Measurements from ENCODE around the gene PIP5K1B. TPM values are rescaled to one million over a fixed set of nuclear protein-coding genes. Genes with fewer than 3 reads are reported as not detected.

PIP5K1B gene
- total and polyA plus RNA-seq, 2 of the 13 experiments (the other 11 are each of a cell fraction or from before 2014, with no cell fraction given), result 15.8 to 17.5 TPM

DNA sequence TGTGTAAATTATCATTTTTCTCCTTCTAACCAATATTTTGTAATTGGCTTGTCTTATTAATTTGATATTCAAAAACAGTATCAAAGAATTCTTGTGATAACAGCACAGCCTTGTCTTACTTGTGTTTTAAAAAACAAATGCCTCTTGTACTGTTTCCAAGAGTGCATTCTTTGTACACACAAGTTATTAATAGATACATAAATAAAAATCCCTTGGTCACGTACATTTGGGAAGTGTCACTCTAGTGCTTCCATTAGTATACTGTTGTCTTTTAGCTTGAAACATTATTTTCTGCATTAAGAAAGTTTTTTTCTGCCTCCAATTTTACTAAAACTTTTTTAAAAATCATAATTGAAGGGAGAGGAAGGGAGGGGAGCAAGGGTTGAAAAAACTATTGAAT, 133.2 kb downstream of the PIP5K1B start (continued):
- no peak for TF ChIP-seq TCF12 (IDR thresholded peaks at IDR 0.05)
- TF ChIP-seq TCF12 (CRISPR knock-in tag; IDR thresholded peaks at IDR 0.05), result no peak

DNA sequence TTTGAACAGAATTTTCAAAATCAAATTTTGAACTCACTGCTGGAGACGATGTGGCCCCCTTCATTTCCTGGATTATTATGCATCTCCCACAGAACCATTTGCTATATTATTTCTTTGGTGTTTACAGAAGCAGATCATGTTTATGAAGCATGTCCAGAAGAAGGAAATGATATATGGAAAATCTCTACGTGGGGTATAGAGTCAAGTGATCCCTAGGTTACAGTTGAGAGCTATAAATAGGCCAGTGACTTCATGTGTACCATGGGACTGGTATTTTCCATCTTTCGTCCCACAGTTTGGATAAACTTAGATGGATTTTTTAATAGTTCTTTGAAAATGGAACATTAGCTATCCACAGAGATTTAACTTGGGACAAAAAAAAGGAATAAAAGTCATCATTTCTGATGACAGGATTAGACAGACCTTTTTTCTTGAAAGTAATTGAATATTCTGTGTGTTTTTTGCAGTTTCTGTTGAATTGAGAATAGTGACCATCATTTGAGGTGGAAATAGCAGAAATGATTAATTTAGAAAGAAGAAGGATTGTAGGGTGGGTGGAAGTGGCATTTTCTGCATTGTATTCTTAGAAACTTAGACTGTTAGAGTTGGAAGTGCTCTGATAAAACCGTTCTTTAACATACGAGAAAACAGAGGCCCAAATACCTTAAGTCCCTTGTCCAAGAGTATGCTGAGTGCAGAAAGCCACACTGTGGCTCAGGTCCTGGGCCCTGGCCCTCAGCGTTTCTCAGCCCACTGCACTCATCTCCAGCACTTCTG, 136.4 kb downstream of the PIP5K1B start:
- no peak for DNase-seq (ENCODE audit: low spot score)
- no peak overlapping the region for H3K4me3 ChIP-seq (replicated peaks in 1 of 3; ENCODE audit: insufficient read depth in 1 of 3, low read depth in 2 of 3, low read length in 3 of 3)
- H4K20me1 ChIP-seq (ENCODE audit: insufficient read depth, low read length), result no peaks in the 10 kb centered on the region
- TF ChIP-seq ZNF569 (CRISPR knock-in tag; IDR thresholded peaks at IDR 0.05; ENCODE audit: borderline replicate concordance) (no peak), NFKBIZ (CRISPR knock-in tag; IDR thresholded peaks at IDR 0.05) (no peak), TGIF2 (CRISPR knock-in tag; IDR thresholded peaks at IDR 0.05) (no peak), ZKSCAN5 (CRISPR knock-in tag; IDR thresholded peaks at IDR 0.05) (no peak), TBX3 (IDR thresholded peaks at IDR 0.05; ENCODE audit: borderline replicate concordance) (no peak), NKX3-1 (CRISPR knock-in tag; IDR thresholded peaks at IDR 0.05) (no peak), KMT2A (CRISPR knock-in tag; IDR thresholded peaks at IDR 0.05) (no peak), SKIL (CRISPR knock-in tag; IDR thresholded peaks at IDR 0.05; ENCODE audit: borderline replicate concordance) (no peak), ZNF703 (CRISPR knock-in tag; IDR thresholded peaks at IDR 0.05; ENCODE audit: borderline replicate concordance) (no peak), SAFB2 (CRISPR knock-in tag; IDR thresholded peaks at IDR 0.05; ENCODE audit: borderline replicate concordance, low read depth) (no peak), SP2 (CRISPR knock-in tag; IDR thresholded peaks at IDR 0.05) (no peak), ZBTB20 (CRISPR knock-in tag; IDR thresholded peaks at IDR 0.05; ENCODE audit: borderline replicate concordance, low read depth) (no peak), WIZ (CRISPR knock-in tag; IDR thresholded peaks at IDR 0.05) (no peak), RXRA (CRISPR knock-in tag; IDR thresholded peaks at IDR 0.05) (no peak)
- TF ChIP-seq, protein P1, sequence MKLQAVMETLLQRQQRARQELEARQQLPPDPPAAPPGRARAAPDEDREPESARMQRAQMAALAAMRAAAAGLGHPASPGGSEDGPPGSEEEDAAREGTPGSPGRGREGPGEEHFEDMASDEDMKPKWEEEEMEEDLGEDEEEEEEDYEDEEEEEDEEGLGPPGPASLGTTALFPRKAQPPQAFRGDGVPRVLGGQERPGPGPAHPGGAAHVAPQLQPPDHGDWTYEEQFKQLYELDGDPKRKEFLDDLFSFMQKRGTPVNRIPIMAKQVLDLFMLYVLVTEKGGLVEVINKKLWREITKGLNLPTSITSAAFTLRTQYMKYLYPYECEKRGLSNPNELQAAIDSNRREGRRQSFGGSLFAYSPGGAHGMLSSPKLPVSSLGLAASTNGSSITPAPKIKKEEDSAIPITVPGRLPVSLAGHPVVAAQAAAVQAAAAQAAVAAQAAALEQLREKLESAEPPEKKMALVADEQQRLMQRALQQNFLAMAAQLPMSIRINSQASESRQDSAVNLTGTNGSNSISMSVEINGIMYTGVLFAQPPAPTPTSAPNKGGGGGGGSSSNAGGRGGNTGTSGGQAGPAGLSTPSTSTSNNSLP (IDR thresholded peaks at IDR 0.05; ENCODE audit: low read depth, low read length), result no peak
- BruUV-seq (replicated peaks), result no TSS peak
- H3K27me3 ChIP-seq (ENCODE audit: control insufficient read depth in 1 of 2, insufficient read depth in 2 of 2, low read length in 2 of 2), result no peaks in the 10 kb centered on the region
- H3K9ac ChIP-seq (ENCODE audit: insufficient read depth, low read depth, low read length), result no peak overlapping the region
- ChIA-PET CTCF (ENCODE audit: low intra/inter-chr PET ratio, low total read pairs) (no interaction called here), POLR2A (no interaction called here)
- no peaks in the 10 kb centered on the region for H3K79me2 ChIP-seq (ENCODE audit: insufficient read depth, low read length)
- no peak overlapping the region for H3K4me2 ChIP-seq (ENCODE audit: low read depth, low read length)
- no peak overlapping the region for H2AFZ ChIP-seq (ENCODE audit: low read length)
- FAIRE-seq, result no peak
- H3K4me1 ChIP-seq (ENCODE audit: insufficient read depth, low read length), result no peaks in the 10 kb centered on the region
- intact Hi-C loops (cut with micrococcal nuclease; ENCODE audit: unreplicated experiment) (no loop called here), in situ Hi-C loops (cut with HindIII; ENCODE audit: extremely low pct_ligation_motif_present, low pct_unique_long_range_greater_than_20kb) (loop anchor here (10.0 kb wide), 2 partner anchors 83 to 137 kb away; partner anchors contain the start of gene PIP5K1B)
- no peak for ATAC-seq
- no peaks in the 10 kb centered on the region for H3K9me3 ChIP-seq (ENCODE audit: low read length)
- WGBS (ENCODE audit: low lambda C conversion rate), result 93% methylated on average over 5 of the region's 6 CpGs
- no peak overlapping the region for H3K27ac ChIP-seq (ENCODE audit: extremely low read length, insufficient read depth, low read length)
- no peaks in the 10 kb centered on the region; a peak in 3 of 5 replicates for H3K36me3 ChIP-seq (replicated peaks in 1 of 2; ENCODE audit: control insufficient read depth in 1 of 2, insufficient read depth in 2 of 2, low read length in 2 of 2)
